GM12874 (cell line): ENCODE results near the gene FCHO1.

ENCODE experiments used
- CTCF ChIP-seq: IDR thresholded peaks from 2 replicates; pipeline ENCODE4 v1.5.1; 2011; ENCODE audit warnings: low read depth, mild to moderate bottlenecking, control low read depth, low read length, moderate library complexity; ENCODE audit not compliant: insufficient read depth

The FCHO1 gene

GRCh38 chr19:17770613-17771012 is 19.3 kb downstream of the FCHO1 start:
- no peak for TF ChIP-seq CTCF

- TF ChIP-seq CTCF: no peak
Observed at GRCh38 chr19:17772172-17772571, 20.9 kb downstream of the FCHO1 start.

GRCh38 chr19:17775245-17775927 is 24.1 kb downstream of the FCHO1 start:
- peak; percentile 60 for TF ChIP-seq CTCF

- no peak for TF ChIP-seq CTCF
Observed at GRCh38 chr19:17775991-17776803, 24.9 kb downstream of the FCHO1 start.

GRCh38 chr19:17778251-17778967 is 27.1 kb downstream of the FCHO1 start:
- no peak for TF ChIP-seq CTCF

- no peak for TF ChIP-seq CTCF
Observed at GRCh38 chr19:17778968-17779929, 28.0 kb downstream of the FCHO1 start.
